Vagina (tissue), 2 donors: ENCODE data around the gene DES. TPM values are rescaled to one million over a fixed set of nuclear protein-coding genes. Genes with fewer than 3 reads are reported as not detected.

ENCODE experiments used
- DNase-seq, 2 donors: peaks; one replicate each; pipeline ENCODE4 v3.0.0-alpha.2; 2017; ENCODE audit errors: extremely low spot score in 2 of 2
- H3K27ac ChIP-seq: fragments of 200-600 bp; sonication (generic); one replicate; pipeline ENCODE4 v1.5.1; 2019
- H3K27me3 ChIP-seq: fragments of 200-600 bp; sonication (generic); one replicate; pipeline ENCODE4 v1.5.1; 2019
- H3K36me3 ChIP-seq, 2 donors: fragments of 200-600 bp; sonication (generic); one replicate each; pipeline ENCODE4 v1.5.1; 2017 to 2019
- H3K4me1 ChIP-seq: fragments of 200-600 bp; sonication (generic); one replicate; pipeline ENCODE4 v1.5.1; 2019
- H3K4me3 ChIP-seq, 2 donors: fragments of 200-600 bp; sonication (generic); 1 replicate in 1 of 2; 2 replicates in 1 of 2; pipeline ENCODE4 v1.5.1; 2016 to 2019
- H3K9me3 ChIP-seq: fragments of 200-600 bp; sonication (generic); one replicate; pipeline ENCODE4 v1.5.1; 2019
- POLR2A ChIP-seq, 2 donors: fragments of 450-650 bp; IDR thresholded peaks; one replicate each; pipeline ENCODE4 v1.6.1; 2017; ENCODE audit warnings: antibody characterized with exemption in 2 of 2, mild to moderate bottlenecking in 2 of 2, moderate library complexity in 2 of 2
- POLR2AphosphoS5 ChIP-seq, 2 donors: sonication (generic); formaldehyde crosslinking; IDR thresholded peaks; one replicate each; pipeline ENCODE4 v1.9.0; 2017; ENCODE audit warnings: antibody characterized with exemption in 2 of 2, mild to moderate bottlenecking in 2 of 2, low read depth in 1 of 2; ENCODE audit not compliant: insufficient read depth in 1 of 2
- intact Hi-C: fragments of 100-400 bp; cut with DNase I; formaldehyde crosslinking; loops from one replicate; pipeline ENCODE4 v1.15.1; 2023
- total RNA-seq: library from RNA; depleted of rRNA; stranded (reverse); fragments of >200 nt; gene quantifications from one replicate; pipeline ENCODE4 v1.2.3, GENCODE V29; 2016
- TF ChIP-seq, protein P1 (sequence below), 3 experiments: fragments of 450-650 bp in 2 of 3; fragments of 200-600 bp in 1 of 3; sonication (generic) in 1 of 3; IDR thresholded peaks; one replicate each; pipeline ENCODE4 v1.5.1; 2017 to 2019; ENCODE audit warnings: antibody characterized with exemption in 3 of 3, mild to moderate bottlenecking in 2 of 3, moderate library complexity in 2 of 3

Gene DES
- total RNA-seq, 1 donor from 2014 or later: 883 TPM

GRCh38 chr2:219436491-219436890, 18.3 kb downstream of the DES start:
- TF ChIP-seq POLR2AphosphoS5 (IDR thresholded peaks at IDR 0.05; ENCODE audit: insufficient read depth in 1 of 2, low read depth in 1 of 2): no peak
- TF ChIP-seq, protein P1, sequence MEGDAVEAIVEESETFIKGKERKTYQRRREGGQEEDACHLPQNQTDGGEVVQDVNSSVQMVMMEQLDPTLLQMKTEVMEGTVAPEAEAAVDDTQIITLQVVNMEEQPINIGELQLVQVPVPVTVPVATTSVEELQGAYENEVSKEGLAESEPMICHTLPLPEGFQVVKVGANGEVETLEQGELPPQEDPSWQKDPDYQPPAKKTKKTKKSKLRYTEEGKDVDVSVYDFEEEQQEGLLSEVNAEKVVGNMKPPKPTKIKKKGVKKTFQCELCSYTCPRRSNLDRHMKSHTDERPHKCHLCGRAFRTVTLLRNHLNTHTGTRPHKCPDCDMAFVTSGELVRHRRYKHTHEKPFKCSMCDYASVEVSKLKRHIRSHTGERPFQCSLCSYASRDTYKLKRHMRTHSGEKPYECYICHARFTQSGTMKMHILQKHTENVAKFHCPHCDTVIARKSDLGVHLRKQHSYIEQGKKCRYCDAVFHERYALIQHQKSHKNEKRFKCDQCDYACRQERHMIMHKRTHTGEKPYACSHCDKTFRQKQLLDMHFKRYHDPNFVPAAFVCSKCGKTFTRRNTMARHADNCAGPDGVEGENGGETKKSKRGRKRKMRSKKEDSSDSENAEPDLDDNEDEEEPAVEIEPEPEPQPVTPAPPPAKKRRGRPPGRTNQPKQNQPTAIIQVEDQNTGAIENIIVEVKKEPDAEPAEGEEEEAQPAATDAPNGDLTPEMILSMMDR (IDR thresholded peaks at IDR 0.05): no peak
- TF ChIP-seq POLR2A (IDR thresholded peaks at IDR 0.05): no peak
- intact Hi-C loops: no loop called here
- Histone ChIP-seq H3K9me3 (no peaks in the 10 kb centered on the region), H3K36me3 (no peaks in the 10 kb centered on the region), H3K27ac (peak overlapping the region; percentile 65), H3K4me3 (no peak overlapping the region), H3K27me3 (peaks cover 6% of the 10 kb centered on the region), H3K4me1 (peaks cover 19% of the 10 kb centered on the region)
- no peak for DNase-seq

- Histone ChIP-seq H3K36me3 (no peaks in the 10 kb centered on the region), H3K4me1 (peaks cover 21% of the 10 kb centered on the region), H3K4me3 (no peak overlapping the region), H3K9me3 (no peaks in the 10 kb centered on the region), H3K27me3 (peaks cover 6% of the 10 kb centered on the region), H3K27ac (no peak overlapping the region)
- intact Hi-C loops: no loop called here
- DNase-seq: no peak
- no peak for TF ChIP-seq POLR2A (IDR thresholded peaks at IDR 0.05)
- TF ChIP-seq POLR2AphosphoS5 (IDR thresholded peaks at IDR 0.05; ENCODE audit: insufficient read depth in 1 of 2, low read depth in 1 of 2): no peak
- TF ChIP-seq, protein P1 (IDR thresholded peaks at IDR 0.05): no peak
These were observed 19.0 kb downstream of the DES start for GRCh38 chr2:219437141-219437540.

DNA sequence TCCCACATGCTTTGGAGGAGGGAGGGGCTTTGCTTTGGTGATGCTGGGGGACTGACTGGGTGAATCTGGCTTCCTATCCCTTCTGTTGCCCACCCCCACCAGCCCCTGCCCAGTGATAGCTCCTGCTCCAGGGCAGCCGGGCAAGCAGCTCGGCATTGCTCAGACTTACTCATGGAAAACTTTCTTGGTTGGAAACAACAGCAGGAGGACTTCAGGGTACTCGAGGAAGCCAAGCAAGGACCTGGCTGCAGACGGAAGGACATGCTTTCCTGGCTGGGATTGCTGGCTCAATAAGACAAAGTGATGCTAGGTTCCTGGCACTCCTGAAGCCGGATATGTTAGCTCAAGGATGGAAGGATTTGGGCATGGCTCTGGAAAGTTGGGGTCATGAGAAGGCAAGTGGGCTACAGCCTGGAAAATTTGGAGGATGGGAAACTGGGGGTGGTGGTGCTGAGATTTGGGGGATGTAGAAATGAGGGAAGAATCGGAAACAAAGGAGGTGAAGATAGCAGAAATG, 19.6 kb downstream of the DES start:
- Histone ChIP-seq H3K9me3 (no peaks in the 10 kb centered on the region), H3K27me3 (peaks cover 6% of the 10 kb centered on the region), H3K27ac (no peak overlapping the region), H3K4me1 (peaks cover 23% of the 10 kb centered on the region), H3K36me3 (no peaks in the 10 kb centered on the region), H3K4me3 (no peak overlapping the region)
- intact Hi-C loops: no loop called here
- DNase-seq: no peak
- TF ChIP-seq POLR2A (IDR thresholded peaks at IDR 0.05) (no peak), POLR2AphosphoS5 (IDR thresholded peaks at IDR 0.05; ENCODE audit: insufficient read depth in 1 of 2, low read depth in 1 of 2) (no peak)
- TF ChIP-seq, protein P1 (IDR thresholded peaks at IDR 0.05): no peak

GRCh38 chr2:219438453-219438852, 20.3 kb downstream of the DES start:
- Histone ChIP-seq H3K4me3 (no peak overlapping the region), H3K27ac (no peak overlapping the region), H3K36me3 (no peaks in the 10 kb centered on the region), H3K4me1 (peaks cover 30% of the 10 kb centered on the region), H3K9me3 (no peaks in the 10 kb centered on the region), H3K27me3 (peaks cover 6% of the 10 kb centered on the region)
- no peak for DNase-seq
- TF ChIP-seq POLR2AphosphoS5 (IDR thresholded peaks at IDR 0.05; ENCODE audit: insufficient read depth in 1 of 2, low read depth in 1 of 2) (no peak), POLR2A (IDR thresholded peaks at IDR 0.05) (no peak)
- TF ChIP-seq, protein P1 (IDR thresholded peaks at IDR 0.05): no peak
- intact Hi-C loops: no loop called here

DNA sequence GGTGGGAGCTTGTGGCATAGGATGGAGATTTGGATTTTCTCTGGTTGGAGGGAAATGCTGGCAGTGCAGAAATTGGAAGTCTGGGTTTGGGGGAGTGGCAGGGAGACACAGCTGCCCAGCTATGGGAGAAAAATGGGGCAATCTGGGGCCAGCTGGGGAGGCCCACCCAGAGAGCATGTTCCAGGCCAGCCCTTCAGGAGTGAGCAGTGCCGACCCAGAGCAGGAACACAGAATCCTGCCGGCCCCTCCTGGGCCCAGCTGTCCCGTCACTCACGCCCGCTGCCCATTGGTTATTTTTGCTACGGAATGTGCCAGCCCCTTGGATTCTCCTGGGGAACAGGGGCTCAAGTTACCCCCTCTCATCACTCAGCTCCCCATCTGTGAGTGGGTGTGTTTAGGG, 21.3 kb downstream of the DES start:
- H3K9me3 ChIP-seq: no peaks in the 10 kb centered on the region
- no peak for DNase-seq
- peaks cover 31% of the 10 kb centered on the region for H3K4me1 ChIP-seq
- no peak overlapping the region for H3K4me3 ChIP-seq
- H3K36me3 ChIP-seq: no peaks in the 10 kb centered on the region
- intact Hi-C loops: no loop called here
- TF ChIP-seq POLR2A (IDR thresholded peaks at IDR 0.05) (no peak), POLR2AphosphoS5 (IDR thresholded peaks at IDR 0.05; ENCODE audit: insufficient read depth in 1 of 2, low read depth in 1 of 2) (no peak)
- TF ChIP-seq, protein P1 (IDR thresholded peaks at IDR 0.05): no peak
- H3K27ac ChIP-seq: no peak overlapping the region
- H3K27me3 ChIP-seq: peaks cover 6% of the 10 kb centered on the region
